GM19467 (cell line): Measurements from ENCODE around the gene THOC3.
A peak's percentile ranks its signal among the peaks of the same experiment; 100 is the strongest.
"Not testable (repeated sequence)": the region's sequence is repeated elsewhere in the genome, so short reads cannot be mapped to it uniquely, and the experiment has no call there.

Source experiments
- ATAC-seq: cut with Tn5 transposase; IDR thresholded peaks from one replicate; pipeline ENCODE4 v1.9.1; 2021; ENCODE audit warnings: mild to moderate bottlenecking, moderate library complexity; ENCODE audit not compliant: unreplicated experiment

Gene THOC3, protein sequence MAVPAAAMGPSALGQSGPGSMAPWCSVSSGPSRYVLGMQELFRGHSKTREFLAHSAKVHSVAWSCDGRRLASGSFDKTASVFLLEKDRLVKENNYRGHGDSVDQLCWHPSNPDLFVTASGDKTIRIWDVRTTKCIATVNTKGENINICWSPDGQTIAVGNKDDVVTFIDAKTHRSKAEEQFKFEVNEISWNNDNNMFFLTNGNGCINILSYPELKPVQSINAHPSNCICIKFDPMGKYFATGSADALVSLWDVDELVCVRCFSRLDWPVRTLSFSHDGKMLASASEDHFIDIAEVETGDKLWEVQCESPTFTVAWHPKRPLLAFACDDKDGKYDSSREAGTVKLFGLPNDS

DNA sequence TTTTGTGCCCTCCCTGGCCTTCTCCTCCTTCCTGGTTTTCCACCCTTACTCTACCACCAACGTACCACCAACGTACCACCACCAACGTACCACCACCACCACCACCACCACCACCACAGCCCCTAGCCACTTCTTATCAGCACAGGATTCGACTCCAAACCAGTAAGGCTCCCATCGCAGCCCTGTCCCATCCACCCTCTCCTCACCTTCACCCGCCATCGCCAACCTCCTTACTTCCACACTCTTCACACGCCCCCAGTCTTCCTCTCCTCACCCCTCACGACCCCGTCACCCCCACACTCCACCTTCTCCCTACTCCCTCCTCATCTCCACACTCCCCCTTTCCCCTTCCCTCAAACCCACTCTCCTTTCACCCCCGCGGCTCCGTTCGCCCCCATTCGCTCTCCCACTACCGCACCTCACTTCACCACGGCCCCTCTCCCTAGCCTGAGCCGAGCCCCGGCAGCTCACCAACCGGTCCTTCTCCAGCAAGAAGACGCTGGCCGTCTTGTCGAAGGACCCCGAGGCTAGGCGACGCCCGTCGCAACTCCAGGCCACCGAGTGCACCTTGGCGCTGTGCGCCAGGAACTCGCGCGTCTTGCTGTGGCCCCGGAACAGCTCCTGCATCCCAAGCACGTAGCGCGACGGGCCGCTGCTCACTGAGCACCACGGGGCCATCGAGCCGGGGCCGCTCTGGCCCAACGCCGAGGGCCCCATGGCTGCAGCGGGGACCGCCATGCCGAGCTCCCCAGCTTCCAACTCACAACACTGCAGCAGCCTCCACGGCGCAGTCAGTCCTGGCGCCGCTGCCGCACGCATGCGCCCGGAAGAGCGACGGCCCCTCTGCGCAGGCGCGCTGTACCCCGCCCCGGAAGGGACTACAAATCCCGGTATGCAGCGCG lies at the start of gene THOC3:
Gene THOC3, minus strand, starts transcription at position 845 of the 902 bp plus-strand sequence. Its CDS starts 107 bp downstream, at position 738.
- ATAC-seq, result peak; percentile 97

DNA sequence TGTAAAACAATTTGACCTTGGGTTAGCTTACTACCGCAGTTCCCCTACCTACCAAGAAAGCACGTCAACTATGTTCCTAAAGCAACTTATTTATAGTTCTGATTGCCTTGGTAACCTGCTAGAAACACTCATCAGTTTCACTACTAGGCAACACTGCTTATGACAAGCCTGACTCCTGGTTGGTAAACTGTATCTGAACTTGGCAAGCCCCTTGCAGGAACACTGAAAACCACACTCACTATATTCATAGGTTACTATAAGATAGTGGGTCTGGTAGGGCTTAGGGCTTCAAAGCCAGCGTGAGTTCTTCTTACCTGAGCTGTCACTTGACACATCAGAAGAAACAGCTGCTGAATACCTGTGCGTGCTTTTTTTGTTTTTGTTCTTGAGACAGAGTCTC lies 49.2 kb upstream of the THOC3 start:
- not testable (repeated sequence) for ATAC-seq

DNA sequence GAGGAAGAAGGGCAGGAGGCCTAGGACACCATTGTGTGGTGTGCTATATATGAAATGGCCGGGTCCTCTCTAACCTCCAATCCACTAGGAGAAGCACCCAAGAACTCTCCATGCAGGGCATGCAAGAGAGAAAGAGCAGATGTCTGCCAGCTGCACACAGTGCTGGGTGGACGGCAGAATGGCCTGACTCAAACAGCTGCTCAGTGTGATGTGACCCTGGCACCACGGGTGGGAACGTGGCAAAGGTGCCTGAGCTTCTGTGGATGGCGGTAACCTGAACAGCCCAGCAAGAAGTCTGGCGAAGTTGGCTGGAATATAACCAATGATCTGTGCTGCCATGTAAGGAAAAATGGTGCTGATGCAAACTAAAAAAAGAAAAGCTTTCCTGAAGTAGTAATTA lies 46.2 kb upstream of the THOC3 start:
- ATAC-seq, result not testable (repeated sequence)

DNA sequence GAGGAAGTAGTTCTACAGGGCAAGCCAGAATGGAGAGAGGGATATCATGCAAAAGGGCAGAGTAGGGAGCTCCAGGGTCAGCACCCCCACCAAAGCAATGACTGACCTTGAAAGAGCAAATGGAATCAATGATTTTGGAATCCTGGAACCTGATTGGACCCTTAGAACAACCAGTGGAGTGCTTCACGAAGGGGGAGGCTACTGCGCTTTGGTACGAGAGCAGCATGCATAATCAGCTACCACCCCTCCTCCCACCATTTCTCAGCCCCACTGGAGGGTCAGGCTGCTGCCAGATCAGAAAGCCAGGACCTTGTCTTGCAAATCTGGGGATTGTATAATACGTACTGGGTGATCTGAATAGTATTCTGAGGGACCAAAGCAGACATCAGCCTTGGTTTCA lies 43.0 kb upstream of the THOC3 start:
- ATAC-seq, result not testable (repeated sequence)

DNA sequence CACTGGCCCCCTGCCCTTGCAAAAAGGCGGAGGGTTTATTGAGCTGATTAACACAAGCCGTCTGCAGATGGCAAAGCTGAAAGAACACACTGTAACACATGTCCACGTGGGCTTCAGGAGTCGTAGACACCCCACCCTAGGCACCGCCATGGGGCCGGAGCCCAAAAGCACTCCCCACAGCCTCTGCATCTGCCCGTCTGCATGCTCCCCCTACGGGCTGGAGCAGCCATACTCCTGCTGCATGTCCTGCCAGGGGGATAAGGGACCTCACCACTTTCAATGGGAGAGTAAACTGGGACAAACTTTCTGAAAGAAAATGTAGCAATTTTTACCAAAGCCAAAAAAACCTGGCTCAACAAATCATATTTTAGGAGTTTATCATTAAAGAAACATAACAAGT lies 42.1 kb upstream of the THOC3 start:
- ATAC-seq, result not testable (repeated sequence)

DNA sequence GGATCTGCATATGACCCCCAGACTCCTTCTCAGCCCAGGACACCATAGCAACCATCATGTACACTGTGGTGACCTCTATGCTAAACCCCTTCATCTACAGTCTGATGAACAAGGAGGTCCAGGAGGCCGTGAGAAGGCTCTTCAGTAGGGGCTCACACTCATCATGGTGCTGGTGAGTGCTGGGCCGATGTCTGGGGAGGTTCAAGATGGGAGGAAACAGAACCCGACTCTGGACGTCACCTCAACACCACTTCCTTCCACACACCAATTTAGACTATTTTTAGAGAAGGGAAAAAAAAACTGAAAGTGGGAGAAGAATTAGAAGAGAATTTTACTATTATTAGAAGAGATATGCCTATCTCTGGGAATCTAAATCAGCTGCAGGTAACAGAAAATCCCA lies 39.1 kb upstream of the THOC3 start:
- ATAC-seq, result not testable (repeated sequence)

DNA sequence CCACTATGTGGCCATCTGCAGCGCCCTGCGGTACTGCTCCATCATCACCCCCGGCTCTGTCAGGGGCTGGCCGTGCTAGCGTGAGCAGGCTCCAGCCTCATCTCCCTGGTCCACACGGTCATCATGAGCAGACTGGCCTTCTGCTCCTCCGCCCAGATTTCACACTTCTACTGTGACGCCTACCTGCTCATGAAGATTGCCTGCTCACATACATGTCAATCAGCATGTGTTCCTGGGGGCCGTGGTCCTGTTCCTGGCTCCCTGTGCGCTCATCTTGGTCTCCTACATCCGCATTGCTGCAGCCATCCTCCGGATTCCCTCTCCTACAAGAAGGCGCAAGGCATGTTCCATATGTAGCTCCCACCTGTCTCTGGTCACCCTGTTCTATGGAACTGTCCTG lies 38.7 kb upstream of the THOC3 start:
- ATAC-seq, result not testable (repeated sequence)

DNA sequence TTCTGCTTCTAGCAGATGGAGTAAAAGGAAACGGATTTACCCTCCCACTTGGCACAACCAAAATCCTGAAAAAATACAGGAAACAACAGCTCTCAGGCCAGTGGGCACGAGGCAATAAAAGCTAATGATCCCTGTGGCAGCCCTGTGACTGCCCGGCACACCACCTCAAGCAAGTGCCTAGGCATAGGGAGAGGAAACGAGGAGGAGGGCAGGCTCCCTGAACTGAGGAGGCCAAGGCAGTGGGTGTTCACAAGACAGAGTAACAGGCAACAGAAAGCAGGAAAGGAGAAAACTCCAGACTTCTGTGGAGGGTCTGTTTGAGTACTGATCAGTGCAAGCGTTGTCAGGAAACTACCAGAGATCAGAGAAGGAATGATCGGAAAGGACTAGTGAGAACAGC lies 29.9 kb upstream of the THOC3 start:
- not testable (repeated sequence) for ATAC-seq

DNA sequence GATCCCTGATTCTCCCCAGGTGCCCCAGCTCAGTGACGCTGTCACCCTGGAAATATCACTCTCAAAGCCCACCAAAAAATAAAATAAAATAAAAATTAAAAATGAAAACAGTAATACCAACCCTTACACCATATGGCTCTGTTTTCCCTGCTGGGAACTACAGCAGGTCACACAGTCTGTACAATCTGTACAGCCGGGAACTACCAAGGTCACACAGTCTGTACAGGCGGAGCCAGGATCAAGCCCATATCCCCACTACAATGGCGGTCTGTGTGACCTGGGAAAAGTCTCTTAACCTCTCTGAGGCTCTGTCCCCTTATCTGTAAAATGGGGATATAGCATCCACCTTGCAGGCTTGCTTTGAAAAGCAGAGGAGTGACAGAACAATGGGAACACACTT lies 29.4 kb upstream of the THOC3 start:
- ATAC-seq, result not testable (repeated sequence)

DNA sequence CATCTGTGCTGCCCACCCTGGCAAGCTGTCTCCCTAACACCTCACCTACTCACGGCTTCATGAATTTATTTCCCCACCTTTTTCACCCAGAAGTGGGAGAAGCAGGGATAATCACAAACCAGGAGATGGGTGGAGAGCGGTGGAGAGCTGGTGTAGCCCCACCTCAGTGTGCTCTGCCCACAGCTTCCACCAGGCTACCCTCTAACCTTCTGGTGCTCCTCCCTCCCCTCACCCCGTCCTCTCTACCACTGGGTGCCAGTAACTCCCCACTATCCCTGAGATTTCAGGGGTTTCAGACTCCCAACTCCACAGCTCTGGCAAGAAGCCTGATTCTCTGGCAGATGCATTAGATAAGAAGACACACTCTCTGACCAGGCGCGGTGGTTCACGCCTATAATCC lies 28.7 kb upstream of the THOC3 start:
- not testable (repeated sequence) for ATAC-seq

DNA sequence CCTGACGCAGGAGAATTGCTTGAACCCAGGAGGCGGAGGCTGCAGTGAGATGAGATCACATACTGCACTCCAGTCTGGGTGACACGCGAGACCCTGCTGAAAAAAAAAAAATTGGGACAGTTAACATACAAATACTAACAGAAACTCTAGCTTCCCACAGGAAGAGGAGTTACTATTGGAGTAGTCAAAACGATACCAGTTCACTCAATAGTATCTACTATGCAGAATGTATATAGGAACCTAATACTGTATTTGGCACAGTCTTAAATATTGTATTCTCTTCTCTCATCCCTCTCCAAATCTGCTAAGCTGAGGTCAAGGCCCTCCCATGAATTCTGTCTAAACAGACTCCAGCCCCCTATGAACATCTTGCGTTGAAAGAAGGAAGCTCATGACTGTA lies 27.4 kb upstream of the THOC3 start:
- not testable (repeated sequence) for ATAC-seq

DNA sequence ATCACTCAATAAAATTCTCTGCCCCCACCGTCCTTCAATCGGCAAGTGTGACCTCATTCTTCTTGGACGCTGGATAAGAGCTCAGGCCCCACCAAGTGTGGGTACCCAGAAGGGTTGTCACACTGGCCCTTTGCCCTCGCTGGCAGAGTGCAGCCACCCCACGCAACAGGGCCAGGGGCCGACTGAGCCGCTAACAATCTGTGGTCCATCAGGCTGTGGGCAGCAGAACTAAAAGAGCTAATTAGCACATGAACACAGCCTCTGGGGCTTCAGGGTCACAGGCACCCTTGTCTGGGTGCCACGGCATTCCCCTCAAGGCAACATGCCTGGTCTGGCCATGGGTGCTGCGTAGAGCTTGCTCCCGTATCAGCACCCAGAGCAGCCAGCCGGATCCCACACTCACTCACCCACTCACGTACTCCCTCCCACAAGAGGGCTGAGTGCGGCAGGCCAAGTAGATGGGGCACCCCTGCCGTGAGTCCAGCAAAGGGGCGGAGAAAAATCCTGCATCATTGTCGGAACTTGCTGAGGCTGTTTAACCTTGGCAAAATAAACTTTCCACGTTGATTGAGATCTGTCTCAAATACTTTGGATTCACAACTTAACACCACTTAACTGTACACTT lies 11.4 kb upstream of the THOC3 start:
- not testable (repeated sequence) for ATAC-seq

DNA sequence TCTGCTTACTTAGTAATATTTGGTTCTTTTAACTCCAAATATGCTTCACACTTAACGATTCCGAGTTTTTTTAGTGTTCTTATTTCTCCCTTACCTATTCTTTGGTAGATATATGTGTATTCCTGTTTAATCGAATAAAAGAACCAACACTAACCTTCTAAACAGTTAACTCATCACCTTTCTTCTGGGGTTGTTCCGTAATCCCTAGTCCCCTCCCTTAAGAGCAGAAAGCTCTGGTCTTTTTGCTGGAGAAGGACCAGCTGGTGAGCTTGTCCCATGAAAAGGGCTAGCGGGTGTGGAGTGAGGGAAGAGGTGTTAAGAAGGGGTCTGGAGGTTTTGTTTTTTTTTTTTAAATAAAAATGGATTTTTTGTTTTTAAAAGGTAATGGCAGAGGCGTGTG lies 266 bp upstream of the THOC3 start:
- peak; percentile 25 for ATAC-seq

DNA sequence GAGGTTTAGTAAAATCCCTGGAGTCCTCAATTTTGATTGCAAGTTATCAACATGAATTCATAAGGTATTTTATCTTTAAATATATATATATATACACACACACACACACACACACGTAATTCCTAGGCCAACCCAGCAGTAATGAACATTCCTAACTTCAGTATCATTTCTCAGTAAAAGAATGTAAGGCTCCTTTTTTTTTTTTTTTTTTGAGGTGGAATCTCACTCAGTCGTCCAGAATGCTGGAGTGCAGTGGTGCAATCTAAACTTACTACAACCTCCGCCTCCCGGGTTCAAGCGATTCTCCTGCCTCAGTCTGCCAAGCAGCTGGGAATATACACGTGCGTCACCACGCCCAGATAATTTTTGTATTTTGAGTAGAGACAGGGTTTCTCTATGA lies 5.8 kb downstream of the THOC3 start:
- ATAC-seq, result not testable (repeated sequence)

DNA sequence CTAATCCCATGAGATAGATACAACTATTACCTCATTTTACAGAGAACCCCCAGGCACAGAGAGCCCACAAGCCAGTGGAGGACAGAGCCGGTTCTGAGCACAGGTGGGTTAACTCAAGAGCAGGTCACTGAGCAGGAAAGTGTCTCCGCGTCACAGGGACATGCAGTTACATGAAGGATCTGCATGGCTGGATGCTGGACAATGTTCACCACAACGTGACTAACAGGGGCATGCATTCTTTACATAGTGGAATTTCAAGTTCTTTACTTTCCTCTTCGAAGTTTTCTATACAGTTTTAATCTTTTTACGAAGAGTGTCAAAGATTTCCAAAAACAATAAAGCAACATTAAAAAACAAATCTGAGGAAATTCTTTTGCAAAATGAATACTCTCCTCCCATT lies 7.9 kb downstream of the THOC3 start:
- ATAC-seq, result not testable (repeated sequence)

DNA sequence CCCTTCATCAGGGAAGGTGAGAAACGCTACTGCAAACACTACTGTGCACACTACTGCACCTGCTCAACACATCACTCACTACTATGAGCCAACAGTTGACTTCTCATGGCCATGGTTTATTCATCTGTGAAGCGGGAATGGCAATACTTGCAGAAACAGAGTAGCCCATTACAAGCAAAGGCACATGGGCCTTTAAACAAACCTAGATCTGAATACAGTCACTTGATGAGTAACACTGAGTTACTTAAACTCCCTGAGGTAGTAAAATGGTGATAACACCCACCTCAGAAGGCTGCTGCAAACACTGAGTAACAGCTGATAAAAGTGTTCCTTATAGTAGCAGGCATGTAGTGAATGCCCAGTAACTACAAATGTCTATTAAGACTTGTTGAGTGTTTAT lies 9.6 kb downstream of the THOC3 start:
- ATAC-seq, result not testable (repeated sequence)

DNA sequence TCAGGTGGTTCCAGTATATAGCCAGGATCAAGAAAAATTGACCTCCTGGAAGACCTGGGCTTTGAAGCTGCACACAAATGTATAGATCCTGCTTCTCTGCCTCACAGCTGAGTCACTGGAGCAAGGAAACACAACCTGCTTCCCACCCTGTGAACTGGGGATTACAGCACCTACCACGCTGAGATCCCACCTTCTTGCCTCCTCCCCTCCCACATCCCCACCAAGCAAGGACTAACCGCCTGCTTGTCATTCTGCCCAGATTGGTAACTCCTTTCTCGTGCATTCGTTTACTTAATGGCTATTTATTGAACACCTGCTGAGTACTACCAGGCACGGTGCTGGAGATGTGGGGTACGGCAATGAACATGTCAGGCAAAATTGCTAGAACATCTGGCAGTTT lies 14.0 kb downstream of the THOC3 start:
- not testable (repeated sequence) for ATAC-seq

DNA sequence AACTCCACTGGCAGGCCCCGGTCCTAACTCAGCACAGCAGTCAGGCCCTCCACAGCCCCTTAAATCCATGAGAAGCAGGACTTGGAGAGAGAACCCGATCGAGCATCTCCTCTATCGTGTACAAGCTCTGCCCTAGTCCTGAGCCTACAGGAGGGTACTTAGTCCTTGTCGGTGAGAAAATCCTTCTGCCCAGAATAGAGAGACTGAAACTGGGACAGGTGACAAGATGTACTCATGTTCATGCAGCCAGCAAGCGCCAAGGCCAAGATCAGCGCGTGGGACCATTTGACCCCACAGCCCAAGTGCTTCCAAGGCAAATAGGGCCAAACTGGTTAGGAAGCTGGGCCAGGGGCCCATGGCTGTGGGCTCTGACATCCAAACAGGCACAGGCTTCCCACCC lies 15.3 kb downstream of the THOC3 start:
- ATAC-seq, result not testable (repeated sequence)

DNA sequence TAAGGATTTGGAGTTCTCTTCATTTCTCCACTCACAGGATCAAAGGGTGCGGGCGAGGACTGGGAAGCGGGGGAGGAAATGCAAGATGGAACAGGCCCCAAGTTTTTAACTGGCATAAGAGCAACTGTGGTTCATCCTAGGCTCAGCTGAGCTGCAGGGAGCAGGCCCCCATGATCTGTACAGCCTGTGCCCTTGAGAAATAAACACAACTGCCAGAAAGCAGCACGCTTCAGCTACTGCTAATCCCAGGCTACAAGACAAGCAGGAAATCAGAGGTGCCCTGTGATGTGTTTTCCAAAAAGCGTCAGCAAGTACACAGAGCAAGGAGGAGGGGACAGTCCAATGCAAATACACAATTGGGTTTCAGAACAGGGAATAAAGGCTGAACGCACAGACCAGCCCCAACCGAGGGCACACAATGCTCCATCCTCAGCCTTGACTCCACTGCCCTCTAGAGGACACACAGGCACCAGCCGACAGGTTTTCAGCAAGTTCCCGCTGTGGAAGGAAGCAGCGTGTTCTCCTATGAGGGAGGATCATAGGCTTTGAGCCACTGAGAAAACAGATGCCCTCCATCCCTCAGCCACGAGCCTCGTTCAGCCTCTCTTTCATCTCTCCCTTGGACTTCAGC lies 16.7 kb downstream of the THOC3 start:
- peak; percentile 47 for ATAC-seq

DNA sequence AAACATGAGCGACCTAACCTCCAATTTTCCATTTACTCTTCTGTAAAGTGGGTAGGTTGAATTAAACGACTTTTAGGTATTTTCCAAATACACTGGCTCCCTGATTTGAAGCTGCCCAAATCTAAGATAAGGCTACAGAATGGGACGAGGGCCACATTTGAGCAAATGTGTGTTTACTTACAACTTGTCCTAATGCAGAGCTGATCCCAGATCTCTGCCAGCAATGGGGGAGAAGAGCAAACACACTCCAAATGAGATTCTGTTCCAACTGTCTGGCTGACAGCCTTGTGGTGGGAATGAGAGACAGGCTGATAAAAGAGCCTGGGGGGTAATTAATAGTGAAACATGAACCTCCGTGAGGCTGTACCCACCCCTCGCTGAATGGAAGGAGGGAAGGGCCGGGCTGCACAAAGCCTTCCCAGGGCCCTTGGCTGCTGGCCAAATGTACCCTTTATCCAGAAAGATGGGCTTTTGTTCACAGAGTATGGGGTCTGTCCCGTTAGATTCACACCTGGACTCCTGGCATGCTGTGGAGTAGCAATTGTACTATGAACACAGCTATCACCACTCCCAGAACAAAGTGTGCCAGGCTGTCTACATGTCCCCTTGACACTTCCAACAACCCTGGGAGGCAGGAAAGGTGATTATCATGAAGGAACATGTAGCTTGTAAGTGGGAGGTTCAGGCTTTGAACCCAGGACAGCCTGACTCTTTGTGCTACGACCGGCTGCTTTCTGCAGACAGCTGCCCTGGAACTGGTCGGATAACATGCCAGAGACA lies 19.6 kb downstream of the THOC3 start:
- ATAC-seq, result not testable (repeated sequence)
